ENCODE data around the gene ZFYVE28.

Gene ZFYVE28

DNA sequence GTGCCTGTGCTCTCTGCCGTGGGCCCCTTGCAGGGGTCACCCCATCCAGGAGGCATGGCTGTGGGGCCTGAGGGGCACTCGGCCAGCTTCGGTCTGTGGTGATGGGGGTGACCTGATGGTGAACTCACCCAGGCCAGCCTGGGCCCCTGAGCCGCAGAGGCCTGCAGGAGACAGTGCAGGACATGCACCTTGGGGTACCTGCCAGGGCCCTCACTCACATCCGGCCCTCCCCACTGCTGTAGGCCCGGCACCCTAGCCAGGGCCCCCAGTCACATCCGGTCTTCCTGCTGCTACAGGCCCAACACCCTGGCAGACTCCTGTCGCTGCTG, 7.6 kb upstream of the ZFYVE28 start:
- DNase-seq (ENCODE audit: low read depth): no peak
- TF ChIP-seq CTCF (IDR thresholded peaks at IDR 0.05; ENCODE audit: insufficient read depth, low read depth, low read length, missing control alignments): no peak
- no peak overlapping the region for H3K4me3 ChIP-seq (ENCODE audit: low read length)

DNA sequence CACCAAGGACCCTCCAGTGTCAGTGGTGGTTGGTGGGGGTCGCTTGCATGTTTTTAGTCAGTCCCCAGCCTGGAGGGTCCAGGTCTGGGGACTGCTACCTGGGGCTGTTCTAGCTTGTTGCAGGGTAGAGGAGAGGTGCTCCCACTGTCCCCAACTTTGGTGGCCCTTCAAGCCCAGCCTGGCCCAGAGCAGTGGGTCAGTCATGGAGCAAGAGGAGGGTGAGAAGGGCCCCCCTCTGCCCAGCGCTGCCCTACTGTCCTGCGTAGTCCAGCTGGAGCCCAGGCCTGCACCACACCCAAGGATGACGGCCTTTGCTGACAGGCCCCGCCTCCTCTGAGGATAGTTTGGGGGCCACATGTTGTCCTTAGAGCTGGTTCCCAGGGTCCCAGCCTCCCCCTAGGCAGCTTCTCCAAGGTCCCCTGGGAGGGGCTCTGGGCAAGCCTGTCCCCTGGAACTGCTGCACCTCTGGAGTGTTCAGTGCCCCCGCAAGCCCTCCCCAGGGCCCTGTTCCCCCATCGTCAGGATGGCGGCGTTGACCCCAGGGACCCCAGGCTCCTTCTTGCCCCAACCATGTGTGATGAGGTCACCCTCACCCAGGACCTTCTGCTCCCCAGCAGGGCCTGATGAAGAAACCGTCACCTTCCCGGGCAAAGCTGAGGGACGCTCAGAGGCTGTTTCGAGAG, 7.1 kb upstream of the ZFYVE28 start:
- DNase-seq (ENCODE audit: low read depth): no peak
- TF ChIP-seq CTCF (IDR thresholded peaks at IDR 0.05; ENCODE audit: insufficient read depth, low read depth, low read length, missing control alignments): no peak
- no peak overlapping the region for H3K4me3 ChIP-seq (ENCODE audit: low read length)

GRCh38 chr4:2424581-2424980, 6.1 kb upstream of the ZFYVE28 start:
- no peak for DNase-seq (ENCODE audit: low read depth)
- no peak for TF ChIP-seq CTCF (IDR thresholded peaks at IDR 0.05; ENCODE audit: insufficient read depth, low read depth, low read length, missing control alignments)
- no peak overlapping the region for H3K4me3 ChIP-seq (ENCODE audit: low read length)

DNA sequence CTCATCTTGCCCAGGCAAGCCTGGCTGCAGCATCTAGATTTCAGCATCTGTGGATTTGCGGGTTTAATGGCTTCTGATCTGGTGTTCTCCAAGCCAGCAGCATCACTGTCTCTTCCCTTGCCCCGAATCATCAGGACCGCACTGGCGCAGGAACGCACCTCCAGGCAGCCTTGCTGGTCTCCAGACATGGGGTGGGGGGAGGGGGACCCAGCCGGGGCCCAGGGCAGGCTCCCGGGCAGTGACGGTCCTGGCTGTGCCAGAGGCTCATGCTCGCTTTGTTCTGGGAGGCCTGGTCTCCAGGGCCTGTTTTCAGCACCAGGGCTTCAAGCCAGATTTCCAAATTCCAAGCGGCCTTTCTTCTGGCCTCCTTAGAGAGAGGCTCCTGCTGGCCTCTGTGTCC, 5.2 kb upstream of the ZFYVE28 start:
- no peak for DNase-seq (ENCODE audit: low read depth)
- H3K4me3 ChIP-seq (ENCODE audit: low read length): no peak overlapping the region
- no peak for TF ChIP-seq CTCF (IDR thresholded peaks at IDR 0.05; ENCODE audit: insufficient read depth, low read depth, low read length, missing control alignments)

DNA sequence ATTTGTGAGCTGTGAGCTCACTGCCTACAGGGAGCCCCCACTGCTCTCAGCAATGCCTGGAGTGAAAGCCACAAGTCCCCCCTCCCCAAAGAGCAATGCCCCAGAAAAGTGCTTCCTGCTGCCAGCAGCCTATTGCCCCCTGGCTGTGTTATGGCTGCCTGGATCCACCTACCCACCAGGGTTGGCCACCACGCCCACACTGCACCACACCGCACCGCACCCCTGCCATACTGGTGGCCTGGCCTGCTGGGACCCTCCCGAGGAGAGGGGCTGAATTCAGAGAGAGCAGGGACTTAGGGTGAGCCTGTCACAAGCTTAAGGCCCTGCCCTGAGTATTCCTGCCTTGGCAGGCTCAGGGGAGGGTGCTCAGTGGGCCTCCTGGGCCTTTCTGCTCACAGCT, 4.6 kb upstream of the ZFYVE28 start:
- no peak for DNase-seq (ENCODE audit: low read depth)
- no peak for TF ChIP-seq CTCF (IDR thresholded peaks at IDR 0.05; ENCODE audit: insufficient read depth, low read depth, low read length, missing control alignments)
- no peak overlapping the region for H3K4me3 ChIP-seq (ENCODE audit: low read length)

- no peak overlapping the region for H3K4me3 ChIP-seq (ENCODE audit: low read length)
- TF ChIP-seq CTCF (IDR thresholded peaks at IDR 0.05; ENCODE audit: insufficient read depth, low read depth, low read length, missing control alignments): no peak
- no peak for DNase-seq (ENCODE audit: low read depth)
Observed at GRCh38 chr4:2421928-2422327, 3.5 kb upstream of the ZFYVE28 start.

DNA sequence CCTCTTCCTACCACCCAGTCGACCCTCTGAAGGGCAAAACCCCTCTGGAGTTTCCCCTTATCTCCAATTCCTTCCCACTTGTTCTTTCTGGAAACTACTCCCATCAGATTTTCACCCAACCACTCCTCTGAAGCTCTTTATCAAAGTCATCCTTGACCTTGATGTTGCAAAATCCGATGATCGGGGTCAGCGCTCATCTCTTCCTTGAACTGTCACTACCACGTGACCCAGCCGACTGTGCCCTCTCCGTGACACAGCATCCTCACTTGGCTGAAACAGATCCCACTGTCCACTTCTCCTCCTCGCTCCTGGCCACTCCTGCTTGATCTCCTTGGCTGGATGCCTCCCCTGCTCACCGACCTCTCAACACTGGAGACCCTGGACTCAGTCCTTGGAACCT, 1.4 kb upstream of the ZFYVE28 start:
- TF ChIP-seq CTCF (IDR thresholded peaks at IDR 0.05; ENCODE audit: insufficient read depth, low read depth, low read length, missing control alignments): no peak
- no peak for DNase-seq (ENCODE audit: low read depth)
- no peak overlapping the region for H3K4me3 ChIP-seq (ENCODE audit: low read length)
